Activated CD4-positive, CD25-positive, alpha-beta regulatory T cell treated with anti-CD3 and anti-CD28 coated beads, Interleukin-2, amount 50 U/mL, for 24 hours (primary cell): ENCODE data around the gene DTD1.

ENCODE experiments used
- ATAC-seq, 2 donors: fragments of 150-1000 bp; cut with Tn5 transposase; one replicate each; pipeline ENCODE4 v1.10.0; 2021; ENCODE audit warnings: mild to moderate bottlenecking in 1 of 2, moderate library complexity in 1 of 2

The DTD1 gene

DNA sequence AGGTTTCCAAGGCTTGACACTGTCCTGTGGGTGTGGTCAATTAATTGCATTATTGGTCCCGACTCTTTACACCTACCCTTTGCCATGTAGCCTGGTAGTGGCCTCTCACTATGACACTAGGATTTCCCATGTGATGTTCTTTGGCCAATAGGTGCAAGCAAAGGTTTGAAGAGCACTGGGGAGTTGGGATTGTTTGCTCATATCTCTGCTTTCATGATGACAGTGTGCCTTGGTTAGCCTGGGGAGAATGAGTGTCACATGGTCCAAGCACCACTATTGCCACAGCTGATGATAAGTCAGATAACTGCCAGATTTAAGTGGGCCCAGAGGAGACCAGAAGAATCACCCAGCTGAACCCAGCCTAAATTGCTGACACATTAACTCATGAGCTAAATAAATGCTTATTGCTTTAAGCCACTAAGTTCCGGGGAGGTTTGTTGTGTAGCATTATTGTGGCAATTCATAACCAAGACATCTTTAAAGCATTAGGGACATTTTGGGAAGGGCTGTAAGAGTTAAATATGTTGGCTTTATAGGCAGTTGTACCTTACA, 208.5 kb downstream of the DTD1 start:
- ATAC-seq: no peak

DNA sequence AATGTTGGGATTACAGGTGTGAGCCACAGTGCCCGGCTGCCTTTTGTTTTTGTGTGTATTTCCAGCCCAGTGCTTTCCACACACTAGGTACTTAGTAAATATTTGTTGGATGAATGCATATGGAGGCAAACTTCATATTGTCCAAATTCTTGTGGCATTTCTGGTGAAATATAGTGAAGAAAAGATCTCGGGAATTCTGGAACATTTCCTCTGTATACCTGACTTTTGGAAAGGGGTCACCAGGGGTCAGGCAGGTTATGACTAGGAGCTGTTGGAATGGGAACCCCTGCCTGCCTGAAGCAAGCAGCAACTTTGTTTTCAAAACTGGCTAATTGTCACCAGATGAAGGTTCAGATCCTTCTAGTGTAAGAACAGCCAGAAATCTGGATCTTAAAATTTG, 213.7 kb downstream of the DTD1 start:
- ATAC-seq: no peak

DNA sequence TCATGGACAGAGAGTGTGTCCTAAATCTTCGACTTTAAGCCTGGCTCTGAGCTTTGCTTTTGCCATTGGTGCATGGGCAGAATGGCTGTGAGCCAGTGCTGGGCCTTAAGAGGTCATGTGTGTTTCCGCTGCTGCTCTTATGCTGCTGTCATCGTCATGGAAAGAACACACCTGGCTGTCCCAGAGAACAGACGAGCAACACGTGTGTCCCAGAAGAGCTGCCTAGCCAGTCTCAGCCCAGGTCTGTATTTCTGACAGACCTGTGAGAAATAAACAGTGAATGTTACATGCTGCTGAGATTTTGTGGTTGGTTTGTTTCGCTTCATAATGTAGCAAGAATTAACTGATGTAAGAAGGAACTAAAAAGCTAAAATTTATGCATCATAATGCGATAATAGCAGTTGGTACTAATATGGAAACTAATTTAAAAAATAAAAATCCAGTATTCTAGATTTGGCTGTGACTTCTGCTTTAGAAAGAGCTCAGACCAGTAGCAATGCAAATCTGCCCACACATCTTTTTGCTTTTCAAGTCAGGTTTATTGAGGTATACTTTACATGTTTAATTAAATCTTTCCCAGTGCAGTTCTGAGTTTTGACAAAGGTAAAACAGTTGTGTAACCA, 214.3 kb downstream of the DTD1 start:
- no peak for ATAC-seq

DNA sequence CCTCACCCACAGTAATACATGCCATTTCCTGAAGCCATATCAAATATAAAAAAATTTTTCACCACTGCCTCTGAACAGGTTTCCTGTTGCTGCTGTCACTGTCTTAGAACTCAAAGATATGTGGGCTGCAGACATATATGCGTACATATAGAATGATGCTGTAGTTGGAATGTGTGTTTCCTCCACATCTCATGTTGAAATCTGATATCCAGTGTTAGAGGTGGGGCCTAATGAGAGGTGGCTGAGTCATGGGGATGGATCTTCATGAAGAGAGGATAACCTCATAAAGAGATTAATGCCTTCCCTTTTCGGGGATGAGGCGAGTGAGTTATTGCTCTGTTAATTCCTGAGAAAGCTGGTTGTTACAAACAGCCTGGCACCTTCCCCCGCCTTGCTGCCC, 218.0 kb downstream of the DTD1 start:
- no peak for ATAC-seq

DNA sequence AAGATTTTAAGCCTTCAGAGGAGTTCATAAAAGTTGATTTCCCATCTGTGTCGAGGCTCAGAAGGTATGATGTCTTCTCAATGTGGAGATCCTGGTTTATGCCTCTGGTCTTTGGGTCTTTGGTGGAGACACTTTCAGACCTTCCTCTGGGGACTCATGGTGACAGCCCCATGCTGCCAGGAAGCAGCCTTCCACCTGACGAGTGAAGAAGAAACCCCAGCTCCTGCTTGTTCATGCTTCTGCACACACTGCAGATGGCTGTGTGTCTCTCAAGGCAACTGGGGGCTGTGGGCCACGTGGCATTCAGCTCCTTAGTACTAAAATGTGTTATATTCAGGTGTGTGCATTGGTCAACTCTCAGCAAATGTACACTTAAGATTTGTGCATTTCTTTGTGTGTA, 220.9 kb downstream of the DTD1 start:
- ATAC-seq: no peak

DNA sequence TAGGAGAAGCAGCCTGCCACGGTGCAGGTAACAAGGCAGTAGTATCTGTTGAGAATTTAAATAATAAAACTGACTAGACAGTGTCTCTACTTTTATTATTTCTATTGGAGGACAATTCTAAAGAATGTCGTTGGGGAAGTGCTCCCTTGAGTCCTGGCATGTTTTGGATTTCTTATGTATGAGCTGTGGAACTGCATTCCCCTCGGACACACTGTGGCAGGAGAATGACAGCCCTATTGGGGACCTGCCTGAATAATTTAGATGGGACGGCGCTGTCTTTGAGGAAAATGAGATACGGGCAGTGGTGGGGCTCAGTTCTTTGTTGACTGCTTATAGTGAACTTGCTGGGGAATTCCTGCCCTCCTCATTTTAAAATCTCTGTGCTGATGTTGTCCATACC, 223.3 kb downstream of the DTD1 start:
- ATAC-seq: no peak

DNA sequence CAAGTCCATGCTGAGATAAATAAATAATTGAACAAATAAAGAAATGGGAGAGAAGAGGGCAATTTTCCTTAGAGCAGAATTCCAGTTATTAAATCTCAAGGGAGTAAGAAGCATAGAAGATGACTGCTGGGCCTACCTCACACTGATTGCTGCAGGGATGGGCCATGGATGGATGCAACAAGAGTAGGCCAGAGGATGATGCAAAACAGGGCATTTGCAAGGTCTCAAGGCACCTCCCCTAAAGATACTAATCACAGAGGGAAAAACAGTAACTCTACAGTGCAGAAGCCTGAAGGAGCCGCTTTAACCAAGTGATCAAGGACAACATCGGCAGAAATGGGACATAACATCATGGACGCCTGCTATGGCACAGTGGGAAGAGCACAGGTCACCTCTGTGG, 224.1 kb downstream of the DTD1 start:
- no peak for ATAC-seq

DNA sequence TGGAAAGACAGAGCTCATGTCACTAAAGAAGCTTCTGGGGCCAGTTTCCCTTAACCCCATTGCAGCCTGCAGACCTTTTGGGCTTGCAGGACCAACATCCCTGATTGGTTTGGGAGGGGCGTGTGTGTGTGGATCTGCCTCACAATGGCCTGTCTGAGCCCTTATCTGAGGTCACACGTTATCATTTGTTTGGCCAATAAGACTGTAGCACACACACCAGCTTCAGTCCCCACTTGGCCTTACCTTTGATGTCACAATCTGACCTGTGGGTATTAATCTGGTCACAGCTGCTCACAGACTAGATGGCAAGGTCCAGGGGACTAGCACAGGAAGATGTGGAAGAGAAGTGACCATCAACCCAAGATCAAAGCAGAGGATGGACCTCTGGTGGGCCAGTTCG, 225.6 kb downstream of the DTD1 start, which contains the start of gene SCP2D1:
TSS of gene SCP2D1 (plus strand) at position 301 of the 400 bp plus-strand sequence. CDS start at position 334, 33 bp downstream.
- ATAC-seq: no peak

DNA sequence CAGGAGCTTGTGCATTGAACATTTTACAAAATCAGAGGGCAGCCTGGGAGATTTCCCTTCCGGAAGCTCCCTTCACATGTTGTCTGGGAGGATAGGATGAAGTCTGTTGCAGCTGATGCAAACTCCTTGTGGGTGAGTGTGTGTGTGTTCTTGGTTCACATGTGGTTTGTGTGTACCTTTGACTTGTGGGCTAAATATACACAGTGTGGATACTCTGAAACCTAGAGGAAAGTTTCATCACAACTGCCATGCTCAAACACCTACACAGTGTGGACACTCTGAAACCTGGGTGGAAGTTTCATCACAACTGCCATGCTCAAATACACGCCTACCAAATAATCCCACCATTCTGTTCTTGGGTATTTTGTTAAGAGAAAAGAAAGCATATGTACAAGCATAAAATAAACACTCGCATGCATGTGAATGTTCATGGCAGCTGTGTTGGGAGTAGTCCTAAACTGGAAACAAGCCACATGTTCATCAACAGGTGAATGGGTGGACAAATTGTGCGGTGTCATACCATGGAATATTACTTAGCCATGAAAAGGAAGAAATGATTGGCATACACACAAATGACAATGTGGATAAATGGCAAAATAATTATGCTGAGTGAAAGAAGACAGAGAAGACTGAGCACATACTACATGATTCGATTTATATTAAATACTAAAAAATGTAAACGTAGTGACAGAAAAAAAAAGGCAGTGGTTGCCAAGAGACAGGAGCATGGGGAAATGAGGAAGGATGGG, 227.5 kb downstream of the DTD1 start:
- no peak for ATAC-seq
